Measurements from ENCODE around the gene AMDHD2.
"Not testable (repeated sequence)": the region's sequence is repeated elsewhere in the genome, so short reads cannot be mapped to it uniquely, and the experiment has no call there.

Gene AMDHD2

DNA sequence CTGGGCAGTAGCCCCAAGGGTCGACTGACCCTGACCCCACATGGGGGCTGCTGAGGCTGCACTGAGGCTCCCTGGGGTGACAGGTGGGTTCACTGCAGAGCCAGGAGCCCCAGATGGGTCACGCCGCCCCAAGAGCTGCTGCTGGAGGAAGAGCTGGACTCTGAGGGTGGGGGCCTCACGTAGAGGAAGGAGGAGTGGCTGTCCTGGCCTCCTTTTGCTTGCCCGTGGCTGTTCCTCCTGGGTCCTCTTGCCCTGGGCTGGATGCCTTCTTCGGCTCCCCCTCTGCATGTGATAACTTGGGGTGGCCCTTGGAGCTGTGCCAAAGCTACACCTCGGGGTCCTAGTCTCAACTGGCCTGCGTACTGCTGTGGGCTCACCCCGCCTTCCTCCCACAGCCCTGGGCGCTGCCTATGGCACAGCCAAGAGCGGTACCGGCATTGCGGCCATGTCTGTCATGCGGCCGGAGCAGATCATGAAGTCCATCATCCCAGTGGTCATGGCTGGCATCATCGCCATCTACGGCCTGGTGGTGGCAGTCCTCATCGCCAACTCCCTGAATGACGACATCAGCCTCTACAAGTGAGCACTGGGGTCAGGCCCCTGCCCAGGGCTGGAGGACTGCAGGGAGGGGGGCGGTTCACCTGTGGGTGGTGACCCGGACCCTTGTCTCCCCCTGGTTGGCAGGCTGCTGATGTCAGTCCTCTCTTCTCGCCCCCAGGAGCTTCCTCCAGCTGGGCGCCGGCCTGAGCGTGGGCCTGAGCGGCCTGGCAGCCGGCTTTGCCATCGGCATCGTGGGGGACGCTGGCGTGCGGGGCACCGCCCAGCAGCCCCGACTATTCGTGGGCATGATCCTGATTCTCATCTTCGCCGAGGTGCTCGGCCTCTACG lies 1.1 kb upstream of the AMDHD2 start:
- DNase-seq, result no peak

DNA sequence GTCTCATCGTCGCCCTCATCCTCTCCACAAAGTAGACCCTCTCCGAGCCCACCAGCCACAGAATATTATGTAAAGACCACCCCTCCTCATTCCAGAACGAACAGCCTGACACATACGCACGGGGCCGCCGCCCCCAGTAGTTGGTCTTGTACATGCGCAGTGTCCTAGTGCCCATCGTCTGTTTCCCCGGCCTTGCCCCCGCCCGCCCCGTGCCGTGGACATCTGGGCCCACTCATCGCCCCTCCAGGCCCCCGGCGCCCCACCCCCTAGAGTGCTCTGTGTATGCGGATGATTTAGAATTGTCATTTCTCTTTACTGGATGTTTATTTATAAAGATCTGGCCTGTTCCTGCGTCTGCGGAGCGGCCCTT lies 475 bp upstream of the AMDHD2 start:
- no peak for DNase-seq

DNA sequence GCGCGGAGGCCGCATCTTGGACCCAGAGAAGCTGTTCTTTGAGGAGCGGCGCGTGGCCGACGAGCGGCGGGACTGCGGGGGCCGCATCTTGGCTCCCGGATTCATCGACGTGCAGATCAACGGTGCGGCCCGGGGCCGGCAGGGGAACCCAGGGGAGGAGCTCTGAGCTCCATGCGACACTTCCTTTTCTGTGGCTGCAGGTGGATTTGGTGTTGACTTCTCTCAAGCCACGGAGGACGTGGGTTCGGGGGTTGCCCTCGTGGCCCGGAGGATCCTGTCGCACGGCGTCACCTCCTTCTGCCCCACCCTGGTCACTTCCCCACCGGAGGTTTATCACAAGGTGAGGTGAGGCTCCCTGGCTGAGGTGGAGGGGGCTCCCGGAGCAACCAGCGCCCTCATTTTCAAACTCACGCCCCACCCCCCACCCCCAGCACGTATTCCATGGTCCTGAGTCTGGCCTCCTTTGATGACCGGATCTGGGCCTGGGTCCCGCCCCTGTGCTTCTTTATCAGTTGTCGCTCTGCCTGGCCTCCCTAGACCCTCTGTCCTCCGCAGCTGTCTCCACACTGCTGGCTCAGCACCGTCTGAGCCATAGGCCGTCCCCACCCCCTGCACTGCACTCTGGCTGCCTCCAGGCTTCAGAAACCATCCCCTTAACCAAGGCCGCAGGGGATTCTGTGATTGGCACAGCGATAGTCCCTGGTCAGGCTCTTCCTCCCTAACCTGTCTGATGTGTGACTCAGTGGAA lies 787 bp downstream of the AMDHD2 start:
- DNase-seq, result peak; percentile 58

DNA sequence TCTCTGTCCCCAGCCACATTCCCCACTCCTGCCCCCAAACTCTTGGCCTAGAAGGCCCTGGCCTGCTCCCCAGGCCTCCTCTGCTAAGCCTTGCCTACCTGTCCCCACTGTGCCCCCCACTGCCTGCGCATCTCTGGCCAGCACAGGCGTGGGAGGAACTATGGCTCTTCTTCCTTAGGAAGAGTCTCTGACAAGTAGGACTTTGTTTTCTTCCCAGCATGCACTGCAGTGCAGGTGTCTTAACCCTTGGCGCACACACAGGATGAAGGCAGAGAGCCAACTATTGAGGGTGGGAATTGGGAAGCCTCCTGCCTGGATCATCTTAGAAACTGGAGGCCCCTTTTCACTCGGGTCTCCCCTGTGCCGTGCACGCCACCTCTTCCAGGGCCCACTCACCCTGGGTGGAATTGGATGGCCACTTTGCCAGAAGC lies 3.6 kb downstream of the AMDHD2 start:
- DNase-seq, result no peak

DNA sequence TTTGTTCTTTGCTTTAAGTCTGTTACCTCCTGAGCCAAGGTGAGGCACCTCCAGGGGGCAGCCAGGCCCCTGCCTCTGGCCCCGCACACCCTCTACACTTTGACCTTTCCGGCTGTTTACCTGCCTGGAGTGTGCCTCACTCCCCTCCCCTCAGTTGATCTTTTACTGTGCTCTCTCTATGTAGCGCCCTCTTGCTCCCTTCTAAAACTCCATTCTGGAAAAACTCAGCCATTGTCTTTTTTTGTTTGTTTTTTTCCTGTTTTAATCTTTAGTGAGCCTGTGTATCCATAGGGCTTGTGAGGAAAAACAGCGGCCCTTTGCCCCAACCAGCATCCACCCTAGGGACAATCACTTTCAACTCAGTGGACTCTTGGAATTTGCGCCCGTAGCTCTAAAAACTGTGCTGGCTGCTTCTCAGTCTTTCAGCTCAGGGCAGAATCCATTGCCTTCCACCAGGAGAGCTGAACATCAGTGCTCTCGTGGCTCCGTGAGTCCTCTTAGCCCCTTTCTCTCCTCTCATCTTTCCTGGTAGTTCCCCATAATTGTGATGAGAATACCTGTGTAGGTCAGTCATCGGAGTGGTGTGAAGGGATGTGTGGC lies 4.3 kb downstream of the AMDHD2 start:
- no peak for DNase-seq

DNA sequence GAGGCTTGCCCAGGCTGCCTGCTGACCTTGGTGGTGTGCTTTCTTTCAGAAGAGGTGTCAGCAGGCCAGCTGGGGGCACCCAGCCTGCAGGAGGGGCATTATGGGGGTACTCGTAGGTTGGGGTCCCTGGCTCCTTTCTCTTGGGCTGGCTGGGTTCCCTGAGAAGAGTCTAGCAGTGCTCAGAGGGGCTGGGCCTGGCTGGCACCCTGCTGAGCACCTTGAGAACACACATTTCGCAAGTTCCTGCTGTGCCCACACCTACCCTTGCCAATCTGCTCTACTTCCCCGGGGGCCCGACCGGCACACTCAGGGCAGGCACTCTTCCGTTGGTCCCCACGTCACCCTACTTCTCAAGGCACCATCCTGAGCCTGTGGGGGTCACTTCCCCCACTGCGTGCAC lies 6.0 kb downstream of the AMDHD2 start:
- no peak for DNase-seq

DNA sequence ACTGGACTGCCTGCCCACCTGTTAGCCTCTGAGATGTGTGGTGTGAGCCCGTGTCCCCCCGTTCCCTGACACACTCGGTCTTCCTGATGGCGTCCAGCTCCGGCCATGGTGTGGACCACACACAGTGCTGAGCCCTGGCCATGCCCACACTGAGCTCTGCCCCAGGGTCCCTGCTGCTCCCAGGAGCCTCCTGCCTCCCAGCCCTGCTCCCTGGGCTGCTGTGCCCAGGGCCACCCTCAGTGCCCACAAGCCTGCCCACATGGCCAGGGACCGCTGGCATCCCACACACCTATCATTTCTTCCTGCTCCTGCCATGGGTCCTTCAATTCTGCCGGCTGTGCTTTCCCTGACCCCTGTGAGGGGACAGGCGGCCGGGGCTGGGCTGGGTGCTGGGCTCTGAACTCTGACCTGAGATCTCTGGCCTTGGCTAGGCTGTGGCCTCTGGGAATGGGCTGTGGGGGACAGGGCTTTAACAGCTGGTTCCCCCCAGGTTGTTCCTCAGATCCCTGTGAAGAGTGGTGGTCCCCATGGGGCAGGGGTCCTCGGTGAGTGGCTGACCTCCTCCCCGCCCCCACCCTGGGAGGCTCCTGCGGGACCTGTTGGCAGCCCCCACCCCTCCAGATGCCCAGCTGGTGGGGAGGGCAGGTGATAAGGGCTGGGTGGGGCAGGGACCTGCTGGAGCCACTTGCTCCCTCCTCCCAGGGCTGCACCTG lies 7.1 kb downstream of the AMDHD2 start:
- DNase-seq, result no peak

DNA sequence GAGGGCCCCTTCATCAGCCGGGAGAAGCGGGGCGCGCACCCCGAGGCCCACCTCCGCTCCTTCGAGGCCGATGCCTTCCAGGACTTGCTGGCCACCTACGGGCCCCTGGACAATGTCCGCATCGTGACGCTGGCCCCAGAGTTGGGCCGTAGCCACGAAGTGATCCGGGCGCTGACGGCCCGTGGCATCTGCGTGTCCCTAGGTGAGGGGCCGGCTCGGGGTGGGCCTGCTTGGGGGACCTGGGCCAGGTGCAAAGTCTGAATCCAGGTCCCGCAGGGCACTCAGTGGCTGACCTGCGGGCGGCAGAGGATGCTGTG lies 7.6 kb downstream of the AMDHD2 start:
- DNase-seq, result no peak

DNA sequence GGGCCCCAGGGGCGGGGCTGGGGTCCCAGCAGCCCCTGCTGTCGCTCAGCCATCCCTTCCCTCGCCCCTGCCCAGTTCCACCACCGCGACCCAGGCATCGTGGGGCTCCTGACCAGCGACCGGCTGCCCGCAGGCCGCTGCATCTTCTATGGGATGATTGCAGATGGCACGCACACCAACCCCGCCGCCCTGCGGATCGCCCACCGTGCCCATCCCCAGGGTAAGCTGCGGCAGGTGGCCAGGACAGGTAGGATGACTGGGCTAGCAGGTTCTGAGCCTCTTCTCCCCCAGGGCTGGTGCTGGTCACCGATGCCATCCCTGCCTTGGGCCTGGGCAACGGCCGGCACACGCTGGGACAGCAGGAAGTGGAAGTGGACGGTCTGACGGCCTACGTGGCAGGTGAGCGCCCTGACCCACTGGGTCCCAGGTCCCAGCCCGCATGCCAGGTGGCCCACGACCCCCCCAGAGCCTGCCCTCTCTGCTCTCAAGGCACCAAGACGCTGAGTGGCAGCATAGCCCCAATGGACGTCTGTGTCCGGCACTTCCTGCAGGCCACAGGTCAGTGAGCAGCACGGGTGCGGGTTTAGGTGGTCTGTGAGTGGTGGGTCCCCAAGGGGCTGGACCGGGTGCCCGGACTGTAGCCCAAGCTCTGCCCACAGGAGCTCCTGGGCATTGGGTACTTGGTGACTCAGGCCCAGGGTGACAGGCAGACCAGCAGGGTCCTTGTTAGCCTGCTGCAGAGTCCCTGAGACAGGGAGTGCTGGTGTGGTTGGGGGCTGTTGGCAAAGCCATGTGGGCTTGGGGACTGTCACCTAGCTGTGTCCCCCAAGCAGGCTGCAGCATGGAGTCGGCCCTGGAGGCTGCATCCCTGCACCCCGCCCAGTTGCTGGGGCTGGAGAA lies 8.2 kb downstream of the AMDHD2 start:
- DNase-seq, result no peak

DNA sequence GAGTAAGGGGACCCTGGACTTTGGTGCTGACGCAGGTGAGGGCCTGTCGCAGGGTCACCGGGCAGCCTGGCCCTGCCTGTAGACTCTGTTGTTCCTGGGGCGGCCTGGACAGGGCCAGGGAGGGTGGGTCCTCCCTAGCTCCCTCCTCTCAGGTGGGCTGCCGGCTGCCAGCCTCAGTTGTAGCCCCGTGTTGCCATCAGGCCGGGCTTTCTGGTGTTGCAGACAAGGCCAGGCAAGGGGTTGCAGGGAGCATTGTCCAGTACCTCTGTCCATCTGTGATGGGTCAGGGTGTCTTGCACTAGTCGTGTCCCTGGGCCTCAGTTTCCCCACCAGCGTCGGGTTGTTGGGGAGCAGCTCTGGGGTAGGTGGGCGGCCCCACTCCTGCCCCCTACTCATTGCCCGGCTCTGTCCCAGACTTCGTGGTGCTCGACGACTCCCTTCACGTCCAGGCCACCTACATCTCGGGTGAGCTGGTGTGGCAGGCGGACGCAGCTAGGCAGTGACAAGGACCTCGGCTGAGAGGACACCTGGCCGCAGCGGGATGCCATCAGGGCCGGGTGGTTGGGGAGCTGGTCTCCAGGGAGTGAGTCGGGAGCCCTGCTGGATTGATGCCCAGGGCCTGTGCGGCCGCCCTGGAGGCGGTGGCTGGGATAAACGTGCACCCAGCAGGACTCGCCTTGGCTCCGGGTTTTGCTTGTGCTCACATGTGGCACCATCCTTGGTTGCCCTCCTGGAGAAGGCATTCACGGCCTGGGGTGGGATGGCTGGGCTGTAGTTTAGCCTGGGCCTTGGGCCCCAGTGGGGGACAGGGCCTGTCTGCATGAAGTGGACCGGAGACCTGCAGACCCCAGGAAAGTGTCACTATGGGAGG lies 9.1 kb downstream of the AMDHD2 start:
- DNase-seq, result no peak

DNA sequence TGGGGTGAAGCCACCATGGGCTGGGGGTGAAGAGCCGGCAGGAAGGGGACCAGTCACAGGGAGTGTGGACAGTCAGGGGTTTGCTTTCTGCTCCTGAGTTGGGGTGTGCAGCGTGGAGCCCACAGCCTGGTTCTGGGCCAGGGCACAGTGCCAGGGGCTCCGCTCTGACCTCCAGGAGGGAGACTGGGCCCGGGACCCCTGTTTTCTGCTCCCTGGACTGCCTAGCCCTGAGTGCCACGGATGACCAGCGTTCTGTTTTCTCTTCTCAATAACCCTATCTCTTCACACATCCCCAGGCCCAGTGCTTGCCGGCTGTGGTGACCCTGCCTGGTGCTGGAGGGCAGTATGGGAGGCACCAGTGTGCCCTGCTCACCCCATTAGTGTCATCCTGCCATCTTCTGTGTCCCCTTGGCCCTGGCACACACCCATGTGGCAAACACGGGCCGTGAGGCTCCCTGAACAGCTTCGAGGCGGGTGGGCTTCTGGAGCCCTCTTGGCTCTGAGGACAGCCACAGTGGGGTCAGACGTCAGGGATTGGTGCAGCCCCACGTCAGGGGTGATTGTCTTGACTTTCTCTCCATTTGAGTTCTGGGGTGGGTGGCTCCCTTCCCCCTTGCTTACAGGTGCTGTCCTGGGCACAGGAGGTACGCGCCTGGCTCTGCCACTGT lies 9.9 kb downstream of the AMDHD2 start:
- DNase-seq, result no peak

DNA sequence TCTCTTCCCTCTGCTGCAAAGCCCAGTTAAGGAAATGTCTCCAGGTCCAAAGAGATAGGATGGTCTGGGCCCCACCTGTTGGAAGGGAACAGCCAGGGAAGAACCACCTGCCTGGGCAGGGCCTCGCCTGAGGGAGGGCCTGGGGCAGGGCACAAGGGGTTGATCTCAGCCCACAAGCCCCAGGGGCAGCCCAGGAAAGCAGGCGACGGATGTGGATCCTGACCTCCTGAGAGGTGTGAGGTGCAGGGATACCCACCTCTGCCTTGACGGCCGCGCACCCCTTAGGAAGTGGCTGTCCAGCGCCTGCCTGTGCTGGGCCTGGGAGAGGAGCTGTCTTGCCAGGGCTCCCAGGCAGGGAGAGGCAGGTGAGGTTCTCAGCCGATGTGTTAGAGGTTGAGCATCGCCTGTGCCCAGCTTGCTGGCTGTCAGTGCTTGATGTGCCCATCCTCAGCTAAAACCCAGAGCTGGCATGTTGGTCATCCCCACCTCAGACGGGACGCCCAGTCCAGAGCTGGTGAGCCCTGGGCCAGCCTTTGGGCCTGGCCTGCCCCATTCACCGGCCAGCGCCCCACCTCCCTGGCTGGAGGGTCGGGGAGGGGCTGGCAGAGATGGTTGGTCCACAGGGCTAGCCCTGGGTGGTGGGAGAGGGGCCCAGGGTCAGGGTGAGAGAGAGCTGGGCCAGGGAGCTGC lies 10.6 kb downstream of the AMDHD2 start:
- no peak for DNase-seq

DNA sequence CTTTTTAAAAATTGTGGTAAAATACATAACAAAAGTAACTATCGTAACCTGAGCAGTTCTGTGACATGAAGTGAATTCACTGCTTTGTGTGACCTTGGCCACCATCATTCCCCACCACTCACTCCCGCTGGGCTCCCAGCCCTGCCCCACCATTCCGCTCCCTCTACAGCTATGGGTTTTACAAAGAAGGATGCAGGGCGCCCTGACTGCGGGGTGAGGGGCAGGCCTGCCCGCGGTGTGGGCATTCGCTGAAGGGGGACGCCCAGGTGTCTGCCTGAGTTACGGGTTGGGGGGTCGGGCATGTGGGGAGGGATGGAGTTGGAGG lies 11.2 kb downstream of the AMDHD2 start, which contains the start of gene CEMP1:
CEMP1 (minus strand) TSS at position 38 of the 325 bp plus-strand sequence. CDS start 335 bp downstream, outside the sequence.
- no peak for DNase-seq

DNA sequence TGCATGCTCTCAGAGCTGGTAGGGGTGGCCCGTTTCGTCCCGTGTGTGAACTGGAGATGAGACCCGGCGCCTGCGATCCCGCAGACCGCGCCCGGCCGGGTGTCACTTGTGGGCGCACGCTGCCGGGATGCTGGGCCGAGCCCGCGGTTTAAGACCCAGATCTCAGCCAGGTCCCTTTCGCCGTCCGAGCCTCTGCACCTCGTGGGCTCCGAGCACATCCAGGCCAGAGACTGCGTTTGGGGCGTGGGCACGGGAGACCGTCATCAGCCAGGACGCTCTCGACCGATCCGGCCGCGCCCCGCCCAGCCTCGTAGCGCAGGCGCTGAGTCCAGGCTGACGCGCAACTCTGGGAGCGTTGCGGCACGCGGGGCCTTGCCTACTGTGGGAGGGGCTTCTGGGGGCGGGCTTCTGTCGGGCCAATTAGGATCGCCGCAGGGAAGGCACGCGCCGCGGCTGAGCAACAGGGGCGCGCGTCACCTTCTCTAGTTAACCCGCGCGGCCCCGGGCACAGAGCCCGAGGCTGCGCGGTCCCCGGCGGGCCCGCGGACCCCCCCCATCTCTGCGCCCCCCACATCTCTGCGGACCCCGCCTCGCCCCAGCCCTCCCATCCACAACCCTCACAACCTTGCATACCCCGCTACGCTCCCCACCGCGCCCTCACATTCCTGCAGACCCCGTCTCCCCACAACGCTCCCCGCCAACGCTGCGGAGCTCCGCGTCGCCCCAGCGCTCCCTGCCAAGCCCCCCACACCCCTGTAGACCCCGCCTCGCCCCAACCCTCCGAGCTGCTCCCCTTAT lies 11.7 kb downstream of the AMDHD2 start:
- DNase-seq, result peak; percentile 97

DNA sequence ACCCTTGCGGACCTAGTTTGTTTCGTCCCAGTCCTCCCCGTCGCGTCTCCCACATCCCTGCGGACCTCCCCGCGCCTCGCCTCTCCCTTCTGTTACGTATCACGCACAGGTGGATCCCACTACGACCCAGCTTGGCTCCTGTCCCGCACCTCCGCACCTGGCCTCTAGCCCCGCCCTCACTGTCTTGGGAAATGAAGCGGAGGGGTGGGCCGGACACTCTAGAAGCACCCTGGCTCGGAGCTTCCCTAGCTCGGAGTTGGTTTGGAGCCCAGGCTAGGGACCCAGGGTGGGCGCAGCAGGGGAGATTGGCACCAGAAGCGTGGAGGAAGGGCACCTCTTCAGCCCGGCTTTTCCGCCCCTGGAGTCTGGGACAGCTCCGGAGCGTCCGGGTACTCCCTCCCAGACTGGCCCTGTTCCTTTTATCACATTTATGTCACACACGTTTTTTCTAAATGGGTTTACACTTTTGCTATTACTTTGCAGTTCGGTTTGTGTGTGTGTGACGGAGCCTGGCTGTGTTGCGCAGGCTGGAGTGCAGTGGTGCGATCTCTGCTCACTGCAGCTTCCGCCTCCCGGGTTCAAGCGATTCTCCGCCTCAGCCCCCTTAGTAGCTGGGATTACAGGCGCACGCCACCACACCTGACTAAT lies 12.4 kb downstream of the AMDHD2 start:
- DNase-seq, result peak; percentile 43

DNA sequence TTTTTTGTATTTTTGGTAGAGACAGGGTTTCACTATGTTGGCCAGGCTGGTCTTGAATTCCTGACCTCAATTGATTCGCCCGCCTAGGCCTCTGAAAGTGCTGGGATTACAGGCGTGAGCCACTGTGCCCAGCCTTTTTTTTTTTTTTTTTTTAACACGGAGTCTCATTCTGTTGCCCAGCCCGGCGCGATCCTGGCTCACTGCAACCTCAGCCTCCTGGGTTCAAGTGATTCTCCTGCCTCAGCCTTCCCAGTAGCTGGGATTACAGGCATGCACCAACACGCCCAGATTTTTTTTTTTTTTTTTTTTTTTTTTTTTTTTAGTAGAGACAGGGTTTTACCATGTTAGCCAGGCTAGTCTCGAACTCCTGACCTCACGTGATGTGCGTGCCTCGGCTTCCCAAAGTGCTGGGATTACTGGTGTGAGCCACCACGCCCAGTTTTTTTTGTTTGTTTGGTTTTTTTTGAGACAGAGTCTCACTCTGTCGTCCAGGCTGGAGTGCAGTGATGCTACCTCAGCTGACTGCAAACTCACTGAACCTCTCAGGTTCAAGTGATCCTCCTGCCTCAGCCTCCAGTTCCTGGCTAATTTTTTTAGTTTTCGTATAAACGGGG lies 13.1 kb downstream of the AMDHD2 start:
- DNase-seq, result not testable (repeated sequence)

DNA sequence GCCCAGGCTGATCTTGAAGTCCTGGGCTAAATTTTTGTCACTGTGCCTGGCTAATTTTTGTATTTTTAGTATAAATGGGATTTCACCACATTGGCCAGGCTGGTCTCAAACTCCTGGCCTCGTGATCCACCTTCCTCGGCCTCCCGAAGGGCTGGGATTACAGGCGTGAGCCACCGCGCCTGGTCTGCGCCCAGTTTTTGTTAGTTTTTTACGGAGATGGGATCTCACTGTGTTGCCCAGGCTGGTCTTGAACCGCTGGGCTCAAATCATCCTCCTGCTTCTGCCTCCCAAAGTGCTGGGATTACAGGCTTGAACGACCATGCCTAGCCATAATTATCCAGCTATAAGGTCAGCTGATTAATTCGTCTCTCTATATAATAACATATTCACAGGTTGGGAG lies 13.7 kb downstream of the AMDHD2 start:
- DNase-seq, result no peak

DNA sequence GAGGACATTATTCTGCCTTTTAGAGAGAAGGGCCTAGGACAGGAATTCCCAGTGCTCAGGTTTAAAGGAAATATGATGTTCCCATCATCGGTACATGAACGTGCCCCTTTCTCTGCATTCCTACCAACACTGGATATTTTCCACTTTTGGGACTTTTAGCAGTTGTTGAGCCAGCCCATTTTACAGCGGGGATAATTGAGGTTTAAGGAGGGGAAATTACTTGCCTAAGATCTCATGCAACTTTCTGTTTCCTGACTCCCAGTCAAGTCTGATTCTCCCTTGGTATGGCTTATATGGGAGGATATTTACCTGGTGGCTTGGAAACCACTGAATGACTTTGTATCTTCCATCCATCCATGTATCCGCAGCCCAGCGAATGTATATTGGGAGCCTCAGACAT lies 14.2 kb downstream of the AMDHD2 start:
- not testable (repeated sequence) for DNase-seq
